Stomach smooth muscle (tissue), 2 donors: ENCODE measurements around the gene ADGRE1.

Experiments used
- H3K27ac ChIP-seq: one replicate; pipeline ENCODE4 v1.7.0; 2013; ENCODE audit warnings: mild to moderate bottlenecking, low read length, inconsistent platforms
- H3K27me3 ChIP-seq, 2 donors: one replicate each; pipeline ENCODE4 v1.7.0; 2013; ENCODE audit warnings: low read length in 2 of 2; ENCODE audit not compliant: insufficient read depth in 2 of 2, control insufficient read depth in 1 of 2
- H3K36me3 ChIP-seq, 2 donors: one replicate each; pipeline ENCODE4 v1.7.0; 2013; ENCODE audit warnings: low read length in 2 of 2; ENCODE audit not compliant: control insufficient read depth in 2 of 2, insufficient read depth in 2 of 2
- H3K4me1 ChIP-seq: one replicate; pipeline ENCODE4 v1.7.0; 2013; ENCODE audit warnings: low read length; ENCODE audit not compliant: control insufficient read depth, insufficient read depth
- H3K4me3 ChIP-seq, 2 donors: one replicate each; pipeline ENCODE4 v1.7.0; 2013; ENCODE audit warnings: low read length in 2 of 2
- H3K9ac ChIP-seq, 2 donors: one replicate each; pipeline ENCODE4 v1.7.0; 2013; ENCODE audit warnings: low read length in 2 of 2, mild to moderate bottlenecking in 1 of 2
- H3K9me3 ChIP-seq, 2 donors: one replicate each; pipeline ENCODE4 v1.7.0; 2013; ENCODE audit warnings: low read length in 2 of 2; ENCODE audit not compliant: control insufficient read depth in 2 of 2
- donor health status: healthy.
- donor health status: Pancreatic carcinoma.

Gene ADGRE1, protein sequence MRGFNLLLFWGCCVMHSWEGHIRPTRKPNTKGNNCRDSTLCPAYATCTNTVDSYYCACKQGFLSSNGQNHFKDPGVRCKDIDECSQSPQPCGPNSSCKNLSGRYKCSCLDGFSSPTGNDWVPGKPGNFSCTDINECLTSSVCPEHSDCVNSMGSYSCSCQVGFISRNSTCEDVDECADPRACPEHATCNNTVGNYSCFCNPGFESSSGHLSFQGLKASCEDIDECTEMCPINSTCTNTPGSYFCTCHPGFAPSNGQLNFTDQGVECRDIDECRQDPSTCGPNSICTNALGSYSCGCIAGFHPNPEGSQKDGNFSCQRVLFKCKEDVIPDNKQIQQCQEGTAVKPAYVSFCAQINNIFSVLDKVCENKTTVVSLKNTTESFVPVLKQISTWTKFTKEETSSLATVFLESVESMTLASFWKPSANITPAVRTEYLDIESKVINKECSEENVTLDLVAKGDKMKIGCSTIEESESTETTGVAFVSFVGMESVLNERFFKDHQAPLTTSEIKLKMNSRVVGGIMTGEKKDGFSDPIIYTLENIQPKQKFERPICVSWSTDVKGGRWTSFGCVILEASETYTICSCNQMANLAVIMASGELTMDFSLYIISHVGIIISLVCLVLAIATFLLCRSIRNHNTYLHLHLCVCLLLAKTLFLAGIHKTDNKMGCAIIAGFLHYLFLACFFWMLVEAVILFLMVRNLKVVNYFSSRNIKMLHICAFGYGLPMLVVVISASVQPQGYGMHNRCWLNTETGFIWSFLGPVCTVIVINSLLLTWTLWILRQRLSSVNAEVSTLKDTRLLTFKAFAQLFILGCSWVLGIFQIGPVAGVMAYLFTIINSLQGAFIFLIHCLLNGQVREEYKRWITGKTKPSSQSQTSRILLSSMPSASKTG

DNA sequence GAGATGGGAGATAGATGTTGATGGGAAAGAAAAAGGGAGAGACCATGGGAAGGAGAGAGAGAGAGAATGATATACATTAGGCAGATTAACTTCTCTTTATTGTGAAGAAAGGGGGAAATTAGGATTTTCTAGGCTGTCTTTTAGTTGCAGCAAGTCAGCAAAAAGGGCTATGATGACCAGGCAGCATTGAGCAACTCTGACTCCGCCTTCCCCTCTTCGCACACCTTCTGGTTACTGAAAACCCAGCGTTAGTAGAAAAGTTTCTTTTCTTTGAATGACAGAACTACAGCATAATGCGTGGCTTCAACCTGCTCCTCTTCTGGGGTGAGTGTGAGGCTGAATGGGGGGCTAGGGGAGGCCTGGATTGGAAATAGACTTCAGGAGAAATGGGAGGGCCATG is at the start of gene ADGRE1:
TSS of gene ADGRE1 (plus strand) at position 264 of the 400 bp plus-strand sequence. CDS start at position 294, 30 bp downstream.
- H3K36me3 ChIP-seq: no peaks in the 10 kb centered on the region
- H3K9me3 ChIP-seq: peaks cover 0 to 19% of the 10 kb centered on the region in 2 donors
- no peak within 1 kb of the TSS for H3K9ac ChIP-seq
- peaks cover 0 to 8% of the 10 kb centered on the region in 2 donors for H3K27me3 ChIP-seq
- no peak within 1 kb of the TSS for H3K4me3 ChIP-seq
- no peak within 1 kb of the TSS for H3K27ac ChIP-seq
- H3K4me1 ChIP-seq: no peaks in the 10 kb centered on the region

DNA sequence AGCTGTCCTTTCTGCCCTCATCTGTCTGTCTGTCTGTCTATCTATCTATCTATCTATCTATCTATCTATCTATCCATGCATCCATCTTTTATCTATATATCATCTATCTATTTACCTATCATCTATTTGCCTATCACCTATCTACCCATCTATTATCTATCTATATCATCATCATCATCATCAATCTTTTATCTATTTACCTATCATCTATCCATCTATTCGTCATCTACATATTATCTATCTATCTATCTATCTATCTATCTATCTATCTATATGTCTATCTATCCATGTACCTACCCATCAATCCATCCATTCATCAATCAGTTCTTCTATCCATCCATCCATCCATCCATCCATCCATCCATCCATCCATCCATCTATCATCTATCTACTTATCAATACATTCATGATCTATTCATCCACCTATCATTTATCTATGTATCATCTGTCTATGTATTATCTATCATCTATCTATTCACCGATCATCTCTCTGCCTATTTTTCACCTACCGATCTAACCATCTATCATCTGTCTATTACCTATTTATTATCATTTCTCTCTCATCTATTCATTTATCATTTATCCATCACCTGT is 49.2 kb upstream of the ADGRE1 start:
- Histone ChIP-seq H3K9ac (no peak overlapping the region), H3K27me3 (peaks cover 0 to 2% of the 10 kb centered on the region in 2 donors), H3K27ac (no peak overlapping the region), H3K4me1 (no peaks in the 10 kb centered on the region), H3K9me3 (peaks cover 0 to 3% of the 10 kb centered on the region in 2 donors), H3K4me3 (no peak overlapping the region), H3K36me3 (no peaks in the 10 kb centered on the region)

DNA sequence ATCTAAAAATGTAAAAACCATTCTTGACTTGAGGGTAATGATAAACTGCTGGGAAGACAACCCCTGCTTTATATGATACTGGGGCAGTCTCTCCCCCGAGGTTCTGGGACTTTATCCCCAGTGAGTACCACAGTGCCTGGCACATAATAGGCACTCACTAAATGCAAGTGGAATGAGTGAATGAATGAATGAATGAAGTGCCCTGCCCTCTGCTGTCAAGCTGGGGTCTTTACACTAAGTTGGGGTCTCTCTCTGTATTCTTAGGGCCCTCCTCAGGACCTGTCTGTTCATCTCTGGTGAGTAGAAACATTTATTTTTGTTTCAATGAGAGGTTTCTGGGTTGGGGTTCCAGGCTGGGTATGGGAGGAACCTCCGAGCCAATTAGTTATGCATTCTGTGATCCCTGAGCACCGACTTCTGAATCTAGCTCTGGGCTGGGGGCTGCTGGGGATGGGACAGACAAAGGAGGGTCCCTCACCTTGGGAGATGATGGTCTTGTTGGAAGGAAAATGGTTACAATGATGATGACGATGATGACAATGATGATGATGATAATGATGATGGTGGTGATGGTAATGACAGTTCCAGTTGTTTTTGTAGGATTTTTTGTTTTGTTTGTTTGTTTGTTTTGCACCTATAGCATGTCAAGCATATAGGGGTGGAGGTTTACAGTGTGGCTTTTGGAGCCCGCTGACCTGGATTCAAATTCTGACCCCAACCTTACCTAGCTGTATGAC is 44.3 kb upstream of the ADGRE1 start:
- H3K9ac ChIP-seq: no peak overlapping the region
- H3K27ac ChIP-seq: no peak overlapping the region
- no peaks in the 10 kb centered on the region for H3K36me3 ChIP-seq
- no peaks in the 10 kb centered on the region for H3K4me1 ChIP-seq
- no peaks in the 10 kb centered on the region for H3K27me3 ChIP-seq
- H3K9me3 ChIP-seq: no peaks in the 10 kb centered on the region
- H3K4me3 ChIP-seq: no peak overlapping the region

DNA sequence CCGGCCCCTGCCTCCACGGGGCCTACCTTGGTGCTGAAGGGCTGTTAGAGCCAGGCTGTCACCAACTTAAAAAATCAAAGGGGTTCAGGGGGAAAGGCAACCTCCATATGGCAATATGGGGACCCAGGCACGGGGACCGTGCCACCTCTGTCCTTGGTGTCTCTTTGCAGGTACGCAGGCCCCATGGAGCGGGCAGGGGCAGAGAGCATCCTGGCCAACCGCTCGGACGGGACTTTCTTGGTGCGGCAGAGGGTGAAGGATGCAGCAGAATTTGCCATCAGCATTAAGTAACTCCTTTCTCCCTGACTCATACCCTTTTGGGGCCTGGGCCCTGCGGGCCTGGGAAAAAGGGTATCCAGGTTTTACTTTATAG is 39.6 kb upstream of the ADGRE1 start:
- no peak overlapping the region for H3K27ac ChIP-seq
- no peaks in the 10 kb centered on the region for H3K9me3 ChIP-seq
- no peaks in the 10 kb centered on the region for H3K27me3 ChIP-seq
- no peak overlapping the region for H3K9ac ChIP-seq
- no peaks in the 10 kb centered on the region for H3K36me3 ChIP-seq
- H3K4me1 ChIP-seq: no peaks in the 10 kb centered on the region
- no peak overlapping the region for H3K4me3 ChIP-seq

DNA sequence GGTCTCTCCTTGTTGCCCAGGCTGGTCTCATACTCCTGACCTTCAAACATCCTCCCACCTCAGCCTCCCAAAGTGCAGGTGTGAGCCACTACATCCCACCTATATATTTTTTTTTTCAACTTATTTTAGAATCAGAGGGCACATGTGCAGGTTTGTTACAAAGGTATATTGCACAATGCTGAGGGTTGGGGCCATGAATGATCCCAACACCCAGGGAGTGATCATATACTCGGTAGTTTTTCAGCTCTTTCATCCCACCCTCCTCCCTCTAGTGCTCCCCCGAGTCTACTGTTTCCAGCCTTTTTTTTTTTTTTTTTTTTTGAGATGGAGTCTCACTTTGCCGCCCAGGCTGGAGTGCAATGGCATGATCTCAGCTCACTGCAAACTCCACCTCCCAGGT is 38.4 kb upstream of the ADGRE1 start:
- Histone ChIP-seq H3K27ac (no peak overlapping the region), H3K4me1 (no peaks in the 10 kb centered on the region), H3K4me3 (no peak overlapping the region), H3K27me3 (peaks cover 0 to 3% of the 10 kb centered on the region in 2 donors), H3K9ac (no peak overlapping the region), H3K36me3 (no peaks in the 10 kb centered on the region), H3K9me3 (no peaks in the 10 kb centered on the region)

DNA sequence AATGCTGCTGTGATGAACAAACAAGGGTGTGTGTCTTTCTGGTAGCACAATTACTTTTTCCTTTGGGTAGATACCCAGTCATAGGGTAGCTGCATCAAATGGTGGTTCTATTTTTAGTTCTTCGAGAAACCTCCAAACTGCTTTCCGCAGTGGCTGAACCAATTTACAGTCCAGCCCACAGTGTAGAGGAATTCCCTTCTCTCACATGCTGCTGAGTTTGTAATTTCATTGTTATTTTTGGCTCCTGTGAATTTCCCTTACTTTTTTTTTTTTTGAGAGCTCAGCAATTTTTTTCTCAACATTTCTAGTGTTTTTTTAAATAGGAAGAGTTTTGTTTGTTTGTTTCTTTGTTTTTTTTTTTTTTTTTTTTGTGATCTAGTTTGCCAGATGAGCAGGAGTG is 37.5 kb upstream of the ADGRE1 start:
- H3K9ac ChIP-seq: no peak overlapping the region
- peaks cover 2 to 3% of the 10 kb centered on the region in 2 donors for H3K27me3 ChIP-seq
- peaks cover 0 to 2% of the 10 kb centered on the region in 2 donors for H3K9me3 ChIP-seq
- H3K27ac ChIP-seq: no peak overlapping the region
- no peaks in the 10 kb centered on the region for H3K4me1 ChIP-seq
- no peaks in the 10 kb centered on the region for H3K36me3 ChIP-seq
- H3K4me3 ChIP-seq: no peak overlapping the region

DNA sequence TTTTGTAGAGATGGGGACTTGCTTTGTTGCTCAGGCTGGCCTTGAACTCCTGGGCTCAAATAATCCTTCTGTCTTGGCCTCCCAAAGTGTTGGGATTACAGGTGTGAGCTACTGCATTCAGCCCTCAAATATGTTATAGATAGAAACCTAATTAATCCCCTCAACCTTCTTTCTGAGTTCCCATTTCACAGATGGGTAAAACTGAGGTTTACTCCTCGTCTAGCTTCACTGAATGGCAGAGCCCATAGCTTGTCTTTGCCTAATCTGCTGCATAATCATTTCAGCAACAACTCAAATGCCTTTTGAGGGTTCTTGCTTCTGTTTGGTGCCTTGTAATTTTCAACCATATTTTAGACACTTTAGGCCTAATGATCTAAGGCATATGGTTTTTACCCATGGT is 36.0 kb upstream of the ADGRE1 start:
- Histone ChIP-seq H3K4me1 (no peaks in the 10 kb centered on the region), H3K36me3 (no peaks in the 10 kb centered on the region), H3K4me3 (no peak overlapping the region), H3K27ac (no peak overlapping the region), H3K27me3 (peaks cover 3 to 5% of the 10 kb centered on the region in 2 donors), H3K9ac (no peak overlapping the region), H3K9me3 (peaks cover 0 to 2% of the 10 kb centered on the region in 2 donors)

DNA sequence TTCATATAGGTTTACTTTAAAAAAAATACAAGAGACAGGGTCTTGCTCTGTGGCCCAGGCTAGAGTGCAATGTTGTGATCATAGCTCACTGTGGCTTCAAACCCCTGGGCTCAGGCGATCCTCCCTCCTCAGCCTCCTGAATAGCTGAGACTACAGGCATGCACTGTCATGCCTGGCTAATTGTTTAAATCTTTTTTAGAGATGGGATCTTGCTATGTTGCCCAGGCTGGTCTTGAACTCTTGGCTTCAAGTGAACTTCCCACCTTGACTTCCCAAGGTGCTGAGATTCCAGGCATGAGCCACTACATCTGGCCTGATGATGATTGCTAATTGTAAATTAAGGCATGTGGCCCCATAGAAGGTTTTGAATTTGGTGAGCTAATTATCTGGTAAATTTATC is 35.4 kb upstream of the ADGRE1 start:
- no peak overlapping the region for H3K9ac ChIP-seq

DNA sequence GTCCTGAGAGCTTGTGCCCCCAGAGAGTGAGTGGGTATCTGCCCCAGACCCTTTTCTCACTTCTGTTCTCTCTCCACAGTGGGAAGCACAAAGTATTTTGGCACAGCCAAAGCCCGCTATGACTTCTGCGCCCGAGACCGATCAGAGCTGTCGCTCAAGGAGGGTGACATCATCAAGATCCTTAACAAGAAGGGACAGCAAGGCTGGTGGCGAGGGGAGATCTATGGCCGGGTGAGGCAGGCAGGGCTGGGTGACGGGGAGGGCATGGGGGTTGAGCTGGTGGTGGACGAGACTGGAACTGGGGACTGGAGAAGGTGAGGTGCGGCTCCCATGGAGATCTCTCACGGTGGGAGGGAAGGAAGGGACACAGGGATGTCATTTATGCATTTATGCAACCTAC is 33.5 kb upstream of the ADGRE1 start:
- peaks cover 0 to 2% of the 10 kb centered on the region in 2 donors for H3K9me3 ChIP-seq
- H3K9ac ChIP-seq: no peak overlapping the region
- no peak overlapping the region for H3K27ac ChIP-seq
- peaks cover 3 to 5% of the 10 kb centered on the region in 2 donors for H3K27me3 ChIP-seq
- H3K4me1 ChIP-seq: no peaks in the 10 kb centered on the region
- H3K4me3 ChIP-seq: no peak overlapping the region
- H3K36me3 ChIP-seq: no peaks in the 10 kb centered on the region

More for the DNA sequence above, 35.4 kb upstream of the ADGRE1 start:
- Histone ChIP-seq H3K36me3 (no peaks in the 10 kb centered on the region), H3K4me3 (no peak overlapping the region), H3K9me3 (peaks cover 0 to 2% of the 10 kb centered on the region in 2 donors), H3K27ac (no peak overlapping the region), H3K4me1 (no peaks in the 10 kb centered on the region), H3K27me3 (peaks cover 3 to 5% of the 10 kb centered on the region in 2 donors)

DNA sequence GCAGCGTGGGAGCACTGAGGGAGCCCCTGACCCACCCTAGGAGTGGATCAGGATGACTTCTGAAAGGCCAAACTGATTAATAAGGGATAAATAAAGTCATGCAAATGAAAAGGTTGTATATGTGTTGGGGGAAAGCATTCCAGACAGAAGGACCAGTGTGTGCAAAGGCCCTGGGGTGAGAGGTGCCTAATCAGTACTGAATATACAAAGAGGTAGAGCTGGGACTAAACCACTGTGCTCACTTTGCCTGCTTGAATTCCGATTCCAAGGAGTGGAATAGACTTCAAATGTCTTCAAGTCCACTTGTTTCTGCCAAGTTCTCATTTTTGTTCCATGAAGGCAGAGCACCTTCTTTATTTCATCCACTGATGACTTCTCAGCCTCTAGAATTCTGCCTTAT is 32.6 kb upstream of the ADGRE1 start:
- H3K9ac ChIP-seq: no peak overlapping the region
- H3K4me1 ChIP-seq: no peaks in the 10 kb centered on the region
- peaks cover 0 to 2% of the 10 kb centered on the region in 2 donors for H3K9me3 ChIP-seq
- no peak overlapping the region for H3K4me3 ChIP-seq
- no peaks in the 10 kb centered on the region for H3K36me3 ChIP-seq
- H3K27me3 ChIP-seq: peaks cover 3 to 5% of the 10 kb centered on the region in 2 donors
- H3K27ac ChIP-seq: no peak overlapping the region
